ENCODE measurements around the gene TMEM69.
"Not testable (repeated sequence)": the region's sequence is repeated elsewhere in the genome, so short reads cannot be mapped to it uniquely, and the experiment has no call there.

The TMEM69 gene

GRCh38 chr1:45678489-45678888, 9.5 kb upstream of the TMEM69 start:
- DNase-seq (ENCODE audit: low spot score): no peak

- no peak for DNase-seq (ENCODE audit: low spot score)
These were observed 8.9 kb upstream of the TMEM69 start for GRCh38 chr1:45679123-45679522.

GRCh38 chr1:45682942-45683341, 5.0 kb upstream of the TMEM69 start:
- no peak for DNase-seq (ENCODE audit: low spot score)

- no peak for DNase-seq (ENCODE audit: low spot score)
These were observed 3.6 kb upstream of the TMEM69 start for GRCh38 chr1:45684402-45684801.

- peak; percentile 9 for DNase-seq (ENCODE audit: low spot score)
These were observed 2.5 kb upstream of the TMEM69 start for GRCh38 chr1:45685308-45686014.

GRCh38 chr1:45686015-45686287, 2.0 kb upstream of the TMEM69 start:
- peak; percentile 67 for DNase-seq (ENCODE audit: low spot score)

GRCh38 chr1:45686288-45687013, 1.5 kb upstream of the TMEM69 start, which contains the start of gene GPBP1L1:
Gene GPBP1L1 (minus strand): TSS chr1:45686533. CDS start chr1:45659087, 27,446 bp downstream.
- peak; percentile 100 for DNase-seq (ENCODE audit: low spot score)

- peak; percentile 96 for DNase-seq (ENCODE audit: low spot score)
These were observed 797 bp upstream of the TMEM69 start for GRCh38 chr1:45687014-45687753.

- DNase-seq (ENCODE audit: low spot score): not testable (repeated sequence)
These were observed 5.8 kb downstream of the TMEM69 start for GRCh38 chr1:45693811-45694210.

GRCh38 chr1:45694823-45695222, 6.8 kb downstream of the TMEM69 start:
- DNase-seq (ENCODE audit: low spot score): no peak

- no peak for DNase-seq (ENCODE audit: low spot score)
These were observed 16.7 kb downstream of the TMEM69 start for GRCh38 chr1:45704637-45705036.

- DNase-seq (ENCODE audit: low spot score): no peak
These were observed 25.7 kb downstream of the TMEM69 start for GRCh38 chr1:45713711-45714110.

- DNase-seq (ENCODE audit: low spot score): no peak
These were observed 28.7 kb downstream of the TMEM69 start for GRCh38 chr1:45716700-45717099.

- not testable (repeated sequence) for DNase-seq (ENCODE audit: low spot score)
These were observed 29.4 kb downstream of the TMEM69 start for GRCh38 chr1:45717386-45717785.

- no peak for DNase-seq (ENCODE audit: low spot score)
These were observed 30.3 kb downstream of the TMEM69 start for GRCh38 chr1:45718289-45718688.

GRCh38 chr1:45721207-45721606, 33.2 kb downstream of the TMEM69 start:
- DNase-seq (ENCODE audit: low spot score): no peak

GRCh38 chr1:45722809-45723208, 34.8 kb downstream of the TMEM69 start:
- no peak for DNase-seq (ENCODE audit: low spot score)

- no peak for DNase-seq (ENCODE audit: low spot score)
These were observed 35.4 kb downstream of the TMEM69 start for GRCh38 chr1:45723248-45723930.

GRCh38 chr1:45726007-45726406, 38.0 kb downstream of the TMEM69 start:
- not testable (repeated sequence) for DNase-seq (ENCODE audit: low spot score)

- DNase-seq (ENCODE audit: low spot score): no peak
These were observed 42.2 kb downstream of the TMEM69 start for GRCh38 chr1:45730075-45730779.

- no peak for DNase-seq (ENCODE audit: low spot score)
These were observed 42.9 kb downstream of the TMEM69 start for GRCh38 chr1:45730780-45731319.

Measured in germinal center (tissue), 1 donor.